HG03565 (cell line): ENCODE data around the gene ANXA2.

ENCODE experiments used
- ATAC-seq: cut with Tn5 transposase; IDR thresholded peaks from one replicate; pipeline ENCODE4 v1.9.1; 2021; ENCODE audit warnings: mild to moderate bottlenecking, moderate library complexity; ENCODE audit not compliant: unreplicated experiment

The ANXA2 gene

DNA sequence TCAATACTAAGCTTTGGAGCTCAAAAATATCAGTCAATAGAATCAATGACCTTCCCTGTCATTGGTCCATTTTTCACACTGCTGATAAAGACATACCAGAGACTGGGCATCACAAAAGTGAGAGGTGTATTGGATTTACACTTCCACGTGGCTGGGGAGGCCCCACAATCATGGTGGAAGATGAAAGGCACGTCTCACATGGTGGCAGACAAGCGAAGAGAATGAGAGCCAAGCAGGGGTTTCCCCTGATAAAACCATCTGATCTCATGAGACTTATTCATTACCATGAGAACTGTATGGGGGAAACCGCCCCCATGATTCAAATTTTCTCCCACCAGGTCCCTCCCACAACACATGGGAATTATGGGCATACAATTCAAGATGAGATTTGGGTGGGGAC is 81.9 kb downstream of the ANXA2 start:
- no peak for ATAC-seq

DNA sequence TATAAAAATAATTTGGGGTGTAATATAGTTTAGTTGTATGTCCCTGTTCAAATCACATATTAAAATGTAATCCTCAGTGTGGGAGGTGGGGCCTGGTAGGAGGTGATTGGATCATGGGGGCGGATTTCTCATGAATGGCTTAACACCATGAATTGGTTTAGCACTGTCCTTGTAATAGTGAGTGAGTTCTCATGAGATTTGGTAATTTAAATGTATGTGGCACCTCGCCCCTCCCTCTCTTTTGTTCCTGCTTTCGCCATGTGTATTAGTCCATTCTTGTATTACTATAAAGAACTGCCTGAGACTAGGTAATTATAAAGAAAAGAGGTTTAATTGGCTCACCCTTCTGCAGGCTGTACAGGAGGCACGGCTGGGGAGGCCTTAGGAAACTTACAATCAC is 83.9 kb downstream of the ANXA2 start:
- no peak for ATAC-seq

DNA sequence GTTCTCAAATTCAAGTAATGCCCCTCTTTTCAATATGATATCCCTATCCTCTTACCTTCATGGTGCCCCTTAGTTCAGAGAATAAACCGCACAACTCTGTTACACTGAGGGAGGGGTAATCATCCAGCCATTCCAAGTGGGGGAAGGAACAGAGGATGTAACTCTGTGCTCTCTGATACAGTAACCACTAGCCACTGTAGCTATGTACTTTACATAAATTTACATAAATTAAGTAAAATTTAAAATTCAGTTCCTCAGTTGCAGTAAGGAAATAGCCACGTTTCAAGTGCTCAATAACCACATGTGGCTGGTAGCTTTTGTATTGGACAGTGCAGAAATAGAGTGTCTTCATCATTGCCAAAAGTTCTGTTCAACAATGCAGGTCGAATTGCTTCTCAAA is 90.8 kb downstream of the ANXA2 start:
- no peak for ATAC-seq

DNA sequence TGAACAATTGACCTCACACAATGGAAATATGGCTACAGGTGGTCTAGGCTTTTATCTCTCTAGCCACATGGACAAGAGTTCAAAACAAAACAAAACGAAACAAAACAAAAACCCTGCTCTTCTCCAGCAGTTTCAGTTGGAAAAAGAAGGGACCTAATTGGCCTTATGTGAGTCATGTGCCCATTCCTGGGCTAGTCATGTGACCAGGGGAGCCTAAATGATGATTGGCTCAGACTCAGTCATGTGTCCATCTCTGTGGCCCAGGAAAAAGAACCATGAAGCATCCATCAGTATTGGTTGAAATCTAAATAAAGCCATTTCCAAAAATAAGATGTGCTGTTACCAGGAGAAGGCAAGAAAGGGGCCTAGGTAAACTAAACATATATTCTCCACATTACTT is 96.8 kb downstream of the ANXA2 start:
- no peak for ATAC-seq

- ATAC-seq: no peak
These were observed 98.2 kb downstream of the ANXA2 start for GRCh38 chr15:60299452-60300047.
